CD4-positive, alpha-beta T cell treated with Interleukin-21 for 1 hour (primary cell): ENCODE data around the gene CUEDC1.

ENCODE experiments used
- DNase-seq: peaks from one replicate; pipeline ENCODE4 v3.0.0-alpha.2; 2020

CUEDC1 gene

GRCh38 chr17:57874058-57874419, 81.2 kb downstream of the CUEDC1 start:
- DNase-seq: no peak

GRCh38 chr17:57873261-57874057, 81.8 kb downstream of the CUEDC1 start:
- DNase-seq: no peak

GRCh38 chr17:57872536-57872935, 82.7 kb downstream of the CUEDC1 start:
- no peak for DNase-seq

GRCh38 chr17:57871863-57872262, 83.3 kb downstream of the CUEDC1 start:
- no peak for DNase-seq

GRCh38 chr17:57871155-57871554, 84.1 kb downstream of the CUEDC1 start:
- DNase-seq: no peak

- DNase-seq: no peak
Measured at GRCh38 chr17:57870283-57870635, 85.0 kb downstream of the CUEDC1 start.

- DNase-seq: no peak
Measured at GRCh38 chr17:57869617-57870282, 85.5 kb downstream of the CUEDC1 start.

GRCh38 chr17:57868910-57869616, 86.1 kb downstream of the CUEDC1 start:
- DNase-seq: no peak

- peak; percentile 28 for DNase-seq
Measured at GRCh38 chr17:57868007-57868909, 87.0 kb downstream of the CUEDC1 start.

- no peak for DNase-seq
Measured at GRCh38 chr17:57867126-57867525, 88.1 kb downstream of the CUEDC1 start.

GRCh38 chr17:57866723-57867122, 88.5 kb downstream of the CUEDC1 start:
- no peak for DNase-seq

GRCh38 chr17:57866319-57866718, 88.9 kb downstream of the CUEDC1 start:
- DNase-seq: no peak

- no peak for DNase-seq
Measured at GRCh38 chr17:57864273-57864672, 90.9 kb downstream of the CUEDC1 start.

GRCh38 chr17:57862694-57863667, 92.2 kb downstream of the CUEDC1 start:
- no peak for DNase-seq

GRCh38 chr17:57861790-57862693, 93.2 kb downstream of the CUEDC1 start:
- no peak for DNase-seq

- peak; percentile 37 for DNase-seq
Measured at GRCh38 chr17:57861000-57861789, 94.0 kb downstream of the CUEDC1 start.

GRCh38 chr17:57860414-57860999, 94.7 kb downstream of the CUEDC1 start:
- no peak for DNase-seq

GRCh38 chr17:57859601-57860413, 95.4 kb downstream of the CUEDC1 start:
- no peak for DNase-seq
